Measurements from ENCODE around the gene GPD1.

GRCh38 chr12:50083301-50083700, 20.5 kb upstream of the GPD1 start:
- TF ChIP-seq CTCF (conservative IDR thresholded peaks at IDR 0.05; ENCODE audit: low read length) = no peak
- no peak for TF ChIP-seq EZH2phosphoT487 (IDR thresholded peaks at IDR 0.05; ENCODE audit: borderline replicate concordance)

Measured in Loucy (cell line).